GM12878 (cell line): Measurements from ENCODE around the gene RPS2. TPM values are rescaled to one million over a fixed set of nuclear protein-coding genes. Genes with fewer than 3 reads are reported as not detected.

Experiments
- BCL11A ChIP-seq: IDR thresholded peaks from 2 replicates; pipeline ENCODE4 v1.6.1; 2011; ENCODE audit warnings: low read depth, low read length
- BMI1 ChIP-seq: fragments of 450-650 bp; IDR thresholded peaks from 2 replicates; pipeline ENCODE4 v1.6.1; 2016; ENCODE audit warnings: mild to moderate bottlenecking, moderate library complexity, borderline replicate concordance
- CBFB ChIP-seq: IDR thresholded peaks from 2 replicates; pipeline ENCODE4 v1.6.1; 2016; ENCODE audit warnings: antibody characterized with exemption, low read depth
- CBX5 ChIP-seq: sonication (generic); IDR thresholded peaks from 2 replicates; pipeline ENCODE4 v1.6.1; 2016; ENCODE audit warnings: low read depth, moderate library complexity, mild to moderate bottlenecking, inconsistent platforms
- CREB1 ChIP-seq: IDR thresholded peaks from 2 replicates; pipeline ENCODE4 v1.6.1; 2012; ENCODE audit warnings: low read depth, mild to moderate bottlenecking, inconsistent platforms
- EGR1 ChIP-seq, 2 experiments: IDR thresholded peaks; 1 replicate in 1 of 2; 2 replicates in 1 of 2; pipeline ENCODE4 v1.6.1; 2011 to 2012; ENCODE audit warnings: low read depth in 2 of 2, low read length in 2 of 2, borderline replicate concordance in 1 of 2, mild to moderate bottlenecking in 1 of 2, moderate library complexity in 1 of 2
- EP300 ChIP-seq, 2 experiments: fragments of 150-350 bp in 1 of 2; IDR thresholded peaks; 2 replicates each; pipeline ENCODE4 v1.6.1; 2011 to 2012; ENCODE audit warnings: low read depth in 2 of 2, low read length in 2 of 2, borderline replicate concordance in 1 of 2, improper control_type of control experiment in 1 of 2, inconsistent platforms in 1 of 2; ENCODE audit not compliant: control insufficient read depth in 1 of 2
- ETV6 ChIP-seq, 2 experiments: fragments of 450-650 bp in 1 of 2; IDR thresholded peaks in 1 of 2; conservative IDR thresholded peaks in 1 of 2; 2 replicates each; pipeline ENCODE4 v1.6.1; 2014; ENCODE audit warnings: antibody characterized with exemption in 1 of 2, borderline replicate concordance in 1 of 2, low read depth in 1 of 2, mild to moderate bottlenecking in 1 of 2, moderate library complexity in 1 of 2
- FOS ChIP-seq: IDR thresholded peaks from 3 replicates; pipeline ENCODE4 v1.6.1; 2011; ENCODE audit warnings: borderline replicate concordance; ENCODE audit not compliant: insufficient read length; ENCODE audit errors: extremely low read depth
- HDAC6 ChIP-seq: fragments of 200-600 bp; sonication (generic); IDR thresholded peaks from one replicate; pipeline ENCODE4 v1.8.0; 2017; ENCODE audit warnings: antibody characterized with exemption; ENCODE audit not compliant: unreplicated experiment
- JUND ChIP-seq: IDR thresholded peaks from 2 replicates; pipeline ENCODE4 v1.6.1; 2012; ENCODE audit warnings: low read depth, mild to moderate bottlenecking, low read length, improper control_type of control experiment, moderate library complexity
- MEF2B ChIP-seq: fragments of 450-650 bp; IDR thresholded peaks from 2 replicates; pipeline ENCODE4 v1.6.1; 2018; ENCODE audit warnings: mild to moderate bottlenecking, moderate library complexity; ENCODE audit not compliant: partially characterized antibody, poor library complexity, severe bottlenecking
- MYB ChIP-seq: fragments of 150-350 bp; IDR thresholded peaks from 2 replicates; pipeline ENCODE4 v1.6.1; 2014; ENCODE audit warnings: mild to moderate bottlenecking, low read depth, low read length, borderline replicate concordance
- NFYB ChIP-seq: IDR thresholded peaks from 2 replicates; pipeline ENCODE4 v1.6.1; 2011; ENCODE audit warnings: low read depth, mild to moderate bottlenecking, low read length, improper control_type of control experiment, moderate library complexity; ENCODE audit not compliant: insufficient read depth
- NR2C2 ChIP-seq: IDR thresholded peaks from 2 replicates; pipeline ENCODE4 v1.6.1; 2011; ENCODE audit warnings: borderline replicate concordance, low read depth; ENCODE audit not compliant: control insufficient read depth, insufficient read length
- PAX8 ChIP-seq: fragments of 450-650 bp; IDR thresholded peaks from 2 replicates; pipeline ENCODE4 v1.6.1; 2017; ENCODE audit warnings: mild to moderate bottlenecking, moderate library complexity
- PML ChIP-seq: IDR thresholded peaks from 2 replicates; pipeline ENCODE4 v1.6.1; 2012; ENCODE audit warnings: low read length, inconsistent platforms
- POLR2A ChIP-seq: IDR thresholded peaks from 2 replicates; pipeline ENCODE4 v1.6.1; 2011; ENCODE audit warnings: low read depth, mild to moderate bottlenecking, low read length
- SPI1 ChIP-seq: IDR thresholded peaks from 2 replicates; pipeline ENCODE4 v1.6.1; 2011; ENCODE audit warnings: low read depth, mild to moderate bottlenecking, low read length, moderate library complexity, borderline replicate concordance; ENCODE audit not compliant: insufficient read depth
- SREBF1 ChIP-seq: IDR thresholded peaks from 2 replicates; pipeline ENCODE4 v1.6.1; 2012; ENCODE audit warnings: mild to moderate bottlenecking, low read length
- SREBF2 ChIP-seq: IDR thresholded peaks from 2 replicates; pipeline ENCODE4 v1.6.1; 2012; ENCODE audit warnings: mild to moderate bottlenecking, low read length
- SUZ12 ChIP-seq: fragments of 200-600 bp; sonication (generic); IDR thresholded peaks from one replicate; pipeline ENCODE4 v1.6.1; 2018; ENCODE audit warnings: antibody characterized with exemption, mild to moderate bottlenecking; ENCODE audit not compliant: unreplicated experiment
- YBX1 ChIP-seq: fragments of 450-650 bp; IDR thresholded peaks from 2 replicates; pipeline ENCODE4 v1.6.1; 2016; ENCODE audit warnings: antibody characterized with exemption
- YY1 ChIP-seq: IDR thresholded peaks from 2 replicates; pipeline ENCODE4 v1.6.1; 2011; ENCODE audit warnings: low read depth, mild to moderate bottlenecking, low read length
- polyA plus RNA-seq, 11 experiments: library from polyadenylated mRNA; depleted of rRNA in 4 of 11; unstranded in 6 of 11; stranded (reverse) in 5 of 11; fragments of >200 nt; fragmentation: Nextera tagmentation in 4 of 11; fragmentation: Illumina TruSeq in 1 of 11; extraction: Ambion mirVana in 4 of 11; extraction: Trizol in 1 of 11; gene quantifications; 1 replicate in 1 of 11; 2 replicates in 10 of 11; pipeline versions ENCODE4 v1.2.1 to v1.2.3, GENCODE V29; 2011 to 2016; ENCODE audit warnings: inconsistent platforms in 2 of 11, missing spikeins in 2 of 11, low read depth in 1 of 11
- total RNA-seq, 4 experiments: library from RNA; depleted of rRNA in 3 of 4; stranded (reverse); fragments of >200 nt in 3 of 4; fragmentation: Illumina TruSeq in 1 of 4; extraction: Trizol in 1 of 4; gene quantifications; 2 replicates each; pipeline versions ENCODE4 v1.2.1 to v1.2.3, GENCODE V29; 2013 to 2021
- TF ChIP-seq, protein P1 (sequence below): IDR thresholded peaks from 2 replicates; pipeline ENCODE4 v1.6.1; 2011; ENCODE audit warnings: mild to moderate bottlenecking, low read depth, low read length, moderate library complexity; ENCODE audit not compliant: insufficient replicate concordance
- TF ChIP-seq, protein P2 (sequence below): IDR thresholded peaks from 2 replicates; pipeline ENCODE4 v1.6.1; 2012; ENCODE audit warnings: low read length, inconsistent platforms
- TF ChIP-seq, protein P3 (sequence below), 3 experiments: IDR thresholded peaks in 2 of 3; conservative IDR thresholded peaks in 1 of 3; 2 replicates each; pipeline ENCODE4 v1.5.1; 2011; ENCODE audit warnings: low read depth in 3 of 3, low read length in 3 of 3, mild to moderate bottlenecking in 3 of 3, control low read depth in 2 of 3, moderate library complexity in 2 of 3, inconsistent platforms in 1 of 3, mixed read lengths in 1 of 3; ENCODE audit not compliant: control insufficient read depth in 2 of 3, insufficient read depth in 1 of 3; ENCODE audit errors: extremely low read depth in 1 of 3

The RPS2 gene
- total and polyA plus RNA-seq, 10 of the 15 experiments (the other 5 are each of a cell fraction or from before 2014, with no cell fraction given): 1,295 to 7,121 (median 3,933) TPM

DNA sequence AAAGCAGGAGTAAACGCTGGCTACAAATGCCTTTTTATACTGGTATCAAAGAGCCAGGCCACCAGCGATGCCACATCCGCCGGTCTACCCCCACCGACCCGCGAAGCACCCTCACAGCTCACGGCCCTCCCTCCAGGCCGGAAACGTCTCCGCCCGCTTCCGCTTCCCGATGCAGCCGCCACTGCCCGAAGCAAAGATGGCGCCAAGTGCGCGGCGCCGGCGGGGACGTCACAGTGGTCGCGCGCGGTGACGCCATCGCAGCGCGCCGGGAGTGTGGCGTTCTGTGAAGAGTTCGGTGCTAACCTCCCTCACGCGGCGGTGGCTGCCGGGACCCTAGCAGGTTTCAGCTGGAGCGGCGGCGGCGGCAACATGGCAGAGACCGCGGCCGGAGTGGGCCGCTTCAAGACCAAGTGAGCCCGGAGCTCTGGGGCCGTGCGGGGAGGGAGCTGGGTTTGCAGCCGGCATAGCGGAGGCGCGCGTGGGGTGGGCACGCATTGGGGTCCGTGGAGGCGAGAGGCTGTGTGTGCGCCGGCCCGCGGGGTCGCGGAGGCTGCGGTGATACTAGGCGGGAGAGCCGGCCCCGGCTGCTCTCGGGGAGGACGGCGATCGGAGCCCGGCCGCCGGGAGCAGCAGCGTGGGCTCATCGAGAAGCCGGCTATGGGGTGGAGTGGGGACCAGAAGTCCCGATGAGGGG, 7.3 kb upstream of the RPS2 start, which contains the start of gene TBL3 (continued):
- TF ChIP-seq SPI1: peak; percentile 48; the same call in 1 of the 2 replicates
- no peak for TF ChIP-seq MEF2B
- peak; percentile 51; the same call in 1 of the 2 replicates for TF ChIP-seq SREBF1
- peak; percentile 89; the same call in 1 of the 2 replicates for TF ChIP-seq PML
- TF ChIP-seq POLR2A: peak; percentile 97
- TF ChIP-seq, protein P1, sequence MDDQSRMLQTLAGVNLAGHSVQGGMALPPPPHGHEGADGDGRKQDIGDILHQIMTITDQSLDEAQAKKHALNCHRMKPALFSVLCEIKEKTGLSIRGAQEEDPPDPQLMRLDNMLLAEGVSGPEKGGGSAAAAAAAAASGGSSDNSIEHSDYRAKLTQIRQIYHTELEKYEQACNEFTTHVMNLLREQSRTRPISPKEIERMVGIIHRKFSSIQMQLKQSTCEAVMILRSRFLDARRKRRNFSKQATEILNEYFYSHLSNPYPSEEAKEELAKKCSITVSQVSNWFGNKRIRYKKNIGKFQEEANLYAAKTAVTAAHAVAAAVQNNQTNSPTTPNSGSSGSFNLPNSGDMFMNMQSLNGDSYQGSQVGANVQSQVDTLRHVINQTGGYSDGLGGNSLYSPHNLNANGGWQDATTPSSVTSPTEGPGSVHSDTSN: no peak
- TF ChIP-seq FOS: no peak
- TF ChIP-seq ETV6 (conservative IDR thresholded peaks at IDR 0.05 in 1 of 2, IDR thresholded peaks at IDR 0.05 in 1 of 2; ENCODE audit: borderline replicate concordance in 1 of 2, low read depth in 1 of 2): peak in 1 of 2 experiments; percentile 79; a peak in 1 of 4 replicates
- peak; percentile 100 for TF ChIP-seq CREB1
- peak; percentile 100 for TF ChIP-seq YY1
- TF ChIP-seq NR2C2: no peak
- TF ChIP-seq BCL11A: no peak
- TF ChIP-seq CBX5: no peak
- no peak for TF ChIP-seq HDAC6
- TF ChIP-seq CBFB: peak; percentile 70
- 0 out of 2 replicates have a peak, but pooled peaks have one; percentile 17 for TF ChIP-seq JUND
- TF ChIP-seq EP300 (IDR thresholded peaks at IDR 0.05; ENCODE audit: borderline replicate concordance in 1 of 2, control insufficient read depth in 1 of 2, low read depth in 2 of 2, low read length in 2 of 2): peak in 1 of 2 experiments; percentile 49; a peak in 1 of 4 replicates
- TF ChIP-seq YBX1: no peak
- TF ChIP-seq PAX8: no peak
- no peak for TF ChIP-seq NFYB
- no peak for TF ChIP-seq SUZ12
- TF ChIP-seq, protein P2, sequence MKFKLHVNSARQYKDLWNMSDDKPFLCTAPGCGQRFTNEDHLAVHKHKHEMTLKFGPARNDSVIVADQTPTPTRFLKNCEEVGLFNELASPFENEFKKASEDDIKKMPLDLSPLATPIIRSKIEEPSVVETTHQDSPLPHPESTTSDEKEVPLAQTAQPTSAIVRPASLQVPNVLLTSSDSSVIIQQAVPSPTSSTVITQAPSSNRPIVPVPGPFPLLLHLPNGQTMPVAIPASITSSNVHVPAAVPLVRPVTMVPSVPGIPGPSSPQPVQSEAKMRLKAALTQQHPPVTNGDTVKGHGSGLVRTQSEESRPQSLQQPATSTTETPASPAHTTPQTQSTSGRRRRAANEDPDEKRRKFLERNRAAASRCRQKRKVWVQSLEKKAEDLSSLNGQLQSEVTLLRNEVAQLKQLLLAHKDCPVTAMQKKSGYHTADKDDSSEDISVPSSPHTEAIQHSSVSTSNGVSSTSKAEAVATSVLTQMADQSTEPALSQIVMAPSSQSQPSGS: no peak
- TF ChIP-seq SREBF2: peak; percentile 57
- TF ChIP-seq BMI1: no peak
- TF ChIP-seq MYB: 0 out of 2 replicates have a peak, but pooled peaks have one; percentile 59
- peak; percentile 62 to 85 for TF ChIP-seq EGR1 (IDR thresholded peaks at IDR 0.05; ENCODE audit: borderline replicate concordance in 1 of 2, low read depth in 2 of 2, low read length in 2 of 2)
- TF ChIP-seq, protein P3, sequence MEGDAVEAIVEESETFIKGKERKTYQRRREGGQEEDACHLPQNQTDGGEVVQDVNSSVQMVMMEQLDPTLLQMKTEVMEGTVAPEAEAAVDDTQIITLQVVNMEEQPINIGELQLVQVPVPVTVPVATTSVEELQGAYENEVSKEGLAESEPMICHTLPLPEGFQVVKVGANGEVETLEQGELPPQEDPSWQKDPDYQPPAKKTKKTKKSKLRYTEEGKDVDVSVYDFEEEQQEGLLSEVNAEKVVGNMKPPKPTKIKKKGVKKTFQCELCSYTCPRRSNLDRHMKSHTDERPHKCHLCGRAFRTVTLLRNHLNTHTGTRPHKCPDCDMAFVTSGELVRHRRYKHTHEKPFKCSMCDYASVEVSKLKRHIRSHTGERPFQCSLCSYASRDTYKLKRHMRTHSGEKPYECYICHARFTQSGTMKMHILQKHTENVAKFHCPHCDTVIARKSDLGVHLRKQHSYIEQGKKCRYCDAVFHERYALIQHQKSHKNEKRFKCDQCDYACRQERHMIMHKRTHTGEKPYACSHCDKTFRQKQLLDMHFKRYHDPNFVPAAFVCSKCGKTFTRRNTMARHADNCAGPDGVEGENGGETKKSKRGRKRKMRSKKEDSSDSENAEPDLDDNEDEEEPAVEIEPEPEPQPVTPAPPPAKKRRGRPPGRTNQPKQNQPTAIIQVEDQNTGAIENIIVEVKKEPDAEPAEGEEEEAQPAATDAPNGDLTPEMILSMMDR (IDR thresholded peaks at IDR 0.05 in 2 of 3, conservative IDR thresholded peaks at IDR 0.05 in 1 of 3; ENCODE audit: control insufficient read depth in 2 of 3, extremely low read depth in 1 of 3, insufficient read depth in 1 of 3, low read depth in 3 of 3, low read length in 3 of 3): no peak
